Measurements from ENCODE around the gene ARHGAP19. TPM values are rescaled to one million over a fixed set of nuclear protein-coding genes. Genes with fewer than 3 reads are reported as not detected.

The ARHGAP19 gene
- total RNA-seq, 1 experiment from 2014 or later, result 33.2 TPM

DNA sequence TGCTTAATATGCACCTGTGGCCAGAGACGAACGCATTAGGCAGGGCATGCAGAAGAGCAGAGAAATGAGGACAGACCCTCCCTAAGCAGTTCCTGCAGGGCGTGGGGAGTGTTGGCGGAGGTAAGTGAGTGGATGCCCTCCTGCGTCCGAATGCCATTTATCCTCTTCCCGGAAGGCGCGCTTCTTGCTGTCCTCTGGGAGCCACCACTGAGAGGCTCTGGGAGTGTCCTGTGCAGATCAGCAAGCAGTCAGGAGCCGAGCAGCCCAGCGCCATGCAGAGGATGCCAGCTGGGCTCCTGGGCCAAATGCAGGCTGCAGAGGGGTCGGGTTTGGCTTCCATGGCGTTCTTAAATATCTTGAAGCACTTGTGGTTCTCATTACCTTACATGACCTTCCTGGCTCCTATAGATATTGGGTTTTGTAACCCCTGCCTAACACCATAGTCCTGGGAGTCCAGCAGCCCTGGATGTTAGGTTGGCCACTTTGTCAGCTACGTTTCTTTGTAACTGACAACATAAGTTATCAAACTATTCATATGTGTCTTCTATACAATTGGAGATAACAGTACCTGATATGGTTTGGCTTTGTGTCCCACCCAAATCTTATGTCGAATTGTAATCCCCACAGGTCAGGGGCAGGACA lies 76.7 kb downstream of the ARHGAP19 start:
- no peak overlapping the region for H2BK120ac ChIP-seq (ENCODE audit: low read depth, low read length, poor library complexity, severe bottlenecking)
- H2AK5ac ChIP-seq (ENCODE audit: insufficient read length, low read length), result no peak overlapping the region
- H3K18ac ChIP-seq (ENCODE audit: insufficient read length, low read depth, low read length), result no peak overlapping the region
- H3K27ac ChIP-seq (ENCODE audit: insufficient read length, low read depth, low read length), result no peak overlapping the region
- H3K9me3 ChIP-seq (ENCODE audit: control insufficient read depth, low read depth, low read length), result no peaks in the 10 kb centered on the region
- Mint-ChIP-seq H3K9me3 (no peaks in the 10 kb centered on the region), H3K36me3 (ENCODE audit: insufficient read depth in 1 of 3, low read depth in 3 of 3) (peaks cover 0 to 7% (median 3%) of the 10 kb centered on the region in 3 experiments; a peak in 4 of 7 replicates), H3K4me1 (no peaks in the 10 kb centered on the region; a peak in 1 of 4 replicates), H3K27ac (no peak overlapping the region; a peak in 1 of 7 replicates), H3K27me3 (ENCODE audit: low read depth) (no peaks in the 10 kb centered on the region), H3K4me3 (no peak overlapping the region)
- H3K4me1 ChIP-seq (ENCODE audit: insufficient read depth, low read length), result no peaks in the 10 kb centered on the region
- no peak overlapping the region for H3K56ac ChIP-seq (ENCODE audit: insufficient read length, low read depth, low read length)
- H3K79me2 ChIP-seq (ENCODE audit: insufficient read depth, low read length), result no peaks in the 10 kb centered on the region
- no peak overlapping the region for H3K4ac ChIP-seq (ENCODE audit: low read depth, low read length)
- H2BK5ac ChIP-seq (ENCODE audit: insufficient read length, low read length), result no peak overlapping the region
- no peak overlapping the region for H2BK20ac ChIP-seq (ENCODE audit: low read depth, low read length, poor library complexity, severe bottlenecking)
- no peaks in the 10 kb centered on the region for H3K79me1 ChIP-seq (ENCODE audit: insufficient read depth, low read depth, low read length, poor library complexity, severe bottlenecking)
- TF ChIP-seq, protein P1, sequence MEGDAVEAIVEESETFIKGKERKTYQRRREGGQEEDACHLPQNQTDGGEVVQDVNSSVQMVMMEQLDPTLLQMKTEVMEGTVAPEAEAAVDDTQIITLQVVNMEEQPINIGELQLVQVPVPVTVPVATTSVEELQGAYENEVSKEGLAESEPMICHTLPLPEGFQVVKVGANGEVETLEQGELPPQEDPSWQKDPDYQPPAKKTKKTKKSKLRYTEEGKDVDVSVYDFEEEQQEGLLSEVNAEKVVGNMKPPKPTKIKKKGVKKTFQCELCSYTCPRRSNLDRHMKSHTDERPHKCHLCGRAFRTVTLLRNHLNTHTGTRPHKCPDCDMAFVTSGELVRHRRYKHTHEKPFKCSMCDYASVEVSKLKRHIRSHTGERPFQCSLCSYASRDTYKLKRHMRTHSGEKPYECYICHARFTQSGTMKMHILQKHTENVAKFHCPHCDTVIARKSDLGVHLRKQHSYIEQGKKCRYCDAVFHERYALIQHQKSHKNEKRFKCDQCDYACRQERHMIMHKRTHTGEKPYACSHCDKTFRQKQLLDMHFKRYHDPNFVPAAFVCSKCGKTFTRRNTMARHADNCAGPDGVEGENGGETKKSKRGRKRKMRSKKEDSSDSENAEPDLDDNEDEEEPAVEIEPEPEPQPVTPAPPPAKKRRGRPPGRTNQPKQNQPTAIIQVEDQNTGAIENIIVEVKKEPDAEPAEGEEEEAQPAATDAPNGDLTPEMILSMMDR (conservative IDR thresholded peaks at IDR 0.05), result no peak
- H3T11ph ChIP-seq (ENCODE audit: low read length), result no peak overlapping the region
- no peak overlapping the region for H3K9ac ChIP-seq (ENCODE audit: extremely low read depth, insufficient read length, low read length)
- no peaks in the 10 kb centered on the region for H4K20me1 ChIP-seq (ENCODE audit: control insufficient read depth, insufficient read depth, insufficient read length)
- H4K8ac ChIP-seq (replicated peaks; ENCODE audit: insufficient read length, low read depth, low read length), result no peak overlapping the region
- no peak for DNase-seq
- H3K4me2 ChIP-seq (ENCODE audit: insufficient read depth, insufficient read length, low read length), result no peak overlapping the region
- no peak overlapping the region for H4K91ac ChIP-seq (ENCODE audit: insufficient read length, low read depth, low read length)
- H2BK15ac ChIP-seq (ENCODE audit: low read depth, low read length), result no peak overlapping the region
- H2AFZ ChIP-seq (ENCODE audit: low read length), result no peak overlapping the region
- no peaks in the 10 kb centered on the region for H3K23me2 ChIP-seq (ENCODE audit: insufficient read length, low read depth, low read length, poor library complexity, severe bottlenecking)
- no peak overlapping the region for H2BK12ac ChIP-seq (ENCODE audit: insufficient read length, low read depth, low read length)
- no peak overlapping the region for H3K14ac ChIP-seq (ENCODE audit: insufficient read depth, low read length)
- no CpG with 5 or more reads among the region's 15 CpGs for WGBS (ENCODE audit: extremely low coverage, insufficient read length, low lambda C conversion rate)
- no peak overlapping the region for H4K5ac ChIP-seq (ENCODE audit: insufficient read length, low read depth, low read length)
- no peaks in the 10 kb centered on the region; the same call in 1 of the 2 replicates for H3K27me3 ChIP-seq (ENCODE audit: insufficient read depth, low read length)
- H3K23ac ChIP-seq (ENCODE audit: insufficient read length, low read depth, low read length), result no peak overlapping the region
